Endothelial cell of umbilical vein (primary cell): ENCODE results near the gene NEMP2.

Experiments used
- CTCF ChIP-seq, 2 donors: IDR thresholded peaks; 1 replicate in 1 of 2; 2 replicates in 1 of 2; pipeline ENCODE4 v1.5.1; 2011; ENCODE audit warnings: low read length in 2 of 2, mild to moderate bottlenecking in 2 of 2, moderate library complexity in 2 of 2, control low read depth in 1 of 2, inconsistent platforms in 1 of 2, low read depth in 1 of 2; ENCODE audit not compliant: insufficient read depth in 1 of 2; ENCODE audit errors: extremely low read depth in 1 of 2
- EZH2 ChIP-seq: IDR thresholded peaks from 2 replicates; pipeline ENCODE4 v1.6.1; 2012; ENCODE audit warnings: borderline replicate concordance, low read depth, mild to moderate bottlenecking, moderate library complexity, low read length, inconsistent platforms; ENCODE audit not compliant: severe bottlenecking
- FOS ChIP-seq: IDR thresholded peaks from 2 replicates; pipeline ENCODE4 v1.6.1; 2011; ENCODE audit warnings: mild to moderate bottlenecking, low read length, moderate library complexity, borderline replicate concordance; ENCODE audit not compliant: insufficient read depth
- GATA2 ChIP-seq: IDR thresholded peaks from 2 replicates; pipeline ENCODE4 v1.7.0; 2011; ENCODE audit warnings: low read depth, mild to moderate bottlenecking, moderate library complexity, mixed read lengths, low read length; ENCODE audit not compliant: insufficient read length, insufficient read depth
- JUN ChIP-seq: IDR thresholded peaks from 2 replicates; pipeline ENCODE4 v1.6.1; 2011; ENCODE audit warnings: borderline replicate concordance, low read depth; ENCODE audit not compliant: insufficient read length, insufficient read depth
- MAX ChIP-seq: IDR thresholded peaks from 2 replicates; pipeline ENCODE4 v1.6.1; 2011; ENCODE audit not compliant: insufficient read depth, insufficient read length
- MYC ChIP-seq: IDR thresholded peaks from one replicate; pipeline ENCODE4 v1.6.1; 2011; ENCODE audit warnings: mild to moderate bottlenecking, low read depth, low read length
- POLR2A ChIP-seq: IDR thresholded peaks from 2 replicates; pipeline ENCODE4 v1.6.1; 2012; ENCODE audit warnings: low read depth, mild to moderate bottlenecking, control low read depth, low read length
- POLR2AphosphoS5 ChIP-seq: IDR thresholded peaks from 2 replicates; pipeline ENCODE4 v1.6.1; 2012; ENCODE audit warnings: low read depth, mild to moderate bottlenecking, control low read depth, low read length, moderate library complexity; ENCODE audit not compliant: insufficient read depth

GRCh38 chr2:190583507-190584337, 49.2 kb upstream of the NEMP2 start:
- TF ChIP-seq POLR2AphosphoS5, result no peak
- no peak for TF ChIP-seq CTCF (IDR thresholded peaks at IDR 0.05; ENCODE audit: extremely low read depth in 1 of 2, insufficient read depth in 1 of 2, low read depth in 1 of 2, low read length in 2 of 2)
- TF ChIP-seq MAX, result no peak
- no peak for TF ChIP-seq POLR2A
- TF ChIP-seq EZH2, result no peak
- no peak for TF ChIP-seq FOS
- no peak for TF ChIP-seq MYC
- TF ChIP-seq JUN, result no peak
- no peak for TF ChIP-seq GATA2
